ENCODE results near the gene DDX52.
A peak's percentile ranks its signal among the peaks of the same experiment; 100 is the strongest.

The DDX52 gene

GRCh38 chr17:37574427-37574826, 68.8 kb downstream of the DDX52 start:
- no peak for DNase-seq

GRCh38 chr17:37571674-37572073, 71.6 kb downstream of the DDX52 start:
- no peak for DNase-seq

GRCh38 chr17:37570527-37571093, 72.6 kb downstream of the DDX52 start:
- peak; percentile 27 for DNase-seq

GRCh38 chr17:37568350-37569053, 74.7 kb downstream of the DDX52 start:
- no peak for DNase-seq

- DNase-seq: no peak
Measured at GRCh38 chr17:37567538-37567937, 75.7 kb downstream of the DDX52 start.

GRCh38 chr17:37567137-37567536, 76.1 kb downstream of the DDX52 start:
- no peak for DNase-seq

- DNase-seq: no peak
Measured at GRCh38 chr17:37564252-37564651, 79.0 kb downstream of the DDX52 start.

- no peak for DNase-seq
Measured at GRCh38 chr17:37562016-37562745, 81.1 kb downstream of the DDX52 start.
